ENCODE results near the gene ETNK2. TPM values are rescaled to one million over a fixed set of nuclear protein-coding genes. Genes with fewer than 3 reads are reported as not detected.

ETNK2 gene, protein sequence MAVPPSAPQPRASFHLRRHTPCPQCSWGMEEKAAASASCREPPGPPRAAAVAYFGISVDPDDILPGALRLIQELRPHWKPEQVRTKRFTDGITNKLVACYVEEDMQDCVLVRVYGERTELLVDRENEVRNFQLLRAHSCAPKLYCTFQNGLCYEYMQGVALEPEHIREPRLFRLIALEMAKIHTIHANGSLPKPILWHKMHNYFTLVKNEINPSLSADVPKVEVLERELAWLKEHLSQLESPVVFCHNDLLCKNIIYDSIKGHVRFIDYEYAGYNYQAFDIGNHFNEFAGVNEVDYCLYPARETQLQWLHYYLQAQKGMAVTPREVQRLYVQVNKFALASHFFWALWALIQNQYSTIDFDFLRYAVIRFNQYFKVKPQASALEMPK
- under 1 TPM; 0.77 to 0.93 TPM for total RNA-seq

- Mint-ChIP-seq H3K9me3 (no peaks in the 10 kb centered on the region), H3K4me3 (peak within 1 kb of the TSS; percentile 66), H3K27me3 (ENCODE audit: low read depth) (no peaks in the 10 kb centered on the region), H3K4me1 (ENCODE audit: low read depth) (no peaks in the 10 kb centered on the region), H3K27ac (no peak within 1 kb of the TSS), H3K36me3 (ENCODE audit: low read depth) (no peaks in the 10 kb centered on the region)
- peak; percentile 32 for DNase-seq
- intact Hi-C loops (cut with micrococcal nuclease) = no loop called here
- CTCF ChIA-PET = interaction anchor here (0.9 to 1.8 kb wide), 5 partner anchors 11 to 247 kb away, joined by 3 to 7 read pairs (median 3); no protein-coding TSS in a partner anchor
Observed at GRCh38 chr1:204151552-204152309, at the start of gene ETNK2. Gene ETNK2 (minus strand): TSS chr1:204152044. CDS start chr1:204151852, 192 bp downstream.

GRCh38 chr1:204201348-204202040 is 49.6 kb upstream of the ETNK2 start:
- CTCF ChIA-PET = interaction anchor here (0.8 kb wide), 1 partner anchor 26 kb away, joined by 3 read pairs; no protein-coding TSS in a partner anchor
- H3K4me1 Mint-ChIP-seq (ENCODE audit: low read depth) = peaks cover 11% of the 10 kb centered on the region

GRCh38 chr1:204199579-204199978 is 47.7 kb upstream of the ETNK2 start:
- Mint-ChIP-seq H3K4me1 (ENCODE audit: low read depth) (peaks cover 1% of the 10 kb centered on the region), H3K4me3 (no peak overlapping the region), H3K27ac (no peak overlapping the region), H3K9me3 (no peaks in the 10 kb centered on the region), H3K36me3 (ENCODE audit: low read depth) (no peaks in the 10 kb centered on the region), H3K27me3 (ENCODE audit: low read depth) (peaks cover 6% of the 10 kb centered on the region)
- intact Hi-C loops (cut with micrococcal nuclease) = no loop called here
- CTCF ChIA-PET = no interaction called here
- DNase-seq = no peak

More at GRCh38 chr1:204201348-204202040, 49.6 kb upstream of the ETNK2 start:
- no peak for DNase-seq
- H3K27me3 Mint-ChIP-seq (ENCODE audit: low read depth) = peaks cover 12% of the 10 kb centered on the region
- no peak overlapping the region for H3K4me3 Mint-ChIP-seq
- no peaks in the 10 kb centered on the region for H3K9me3 Mint-ChIP-seq
- H3K36me3 Mint-ChIP-seq (ENCODE audit: low read depth) = no peaks in the 10 kb centered on the region
- no peak overlapping the region for H3K27ac Mint-ChIP-seq
- intact Hi-C loops (cut with micrococcal nuclease) = no loop called here

DNA sequence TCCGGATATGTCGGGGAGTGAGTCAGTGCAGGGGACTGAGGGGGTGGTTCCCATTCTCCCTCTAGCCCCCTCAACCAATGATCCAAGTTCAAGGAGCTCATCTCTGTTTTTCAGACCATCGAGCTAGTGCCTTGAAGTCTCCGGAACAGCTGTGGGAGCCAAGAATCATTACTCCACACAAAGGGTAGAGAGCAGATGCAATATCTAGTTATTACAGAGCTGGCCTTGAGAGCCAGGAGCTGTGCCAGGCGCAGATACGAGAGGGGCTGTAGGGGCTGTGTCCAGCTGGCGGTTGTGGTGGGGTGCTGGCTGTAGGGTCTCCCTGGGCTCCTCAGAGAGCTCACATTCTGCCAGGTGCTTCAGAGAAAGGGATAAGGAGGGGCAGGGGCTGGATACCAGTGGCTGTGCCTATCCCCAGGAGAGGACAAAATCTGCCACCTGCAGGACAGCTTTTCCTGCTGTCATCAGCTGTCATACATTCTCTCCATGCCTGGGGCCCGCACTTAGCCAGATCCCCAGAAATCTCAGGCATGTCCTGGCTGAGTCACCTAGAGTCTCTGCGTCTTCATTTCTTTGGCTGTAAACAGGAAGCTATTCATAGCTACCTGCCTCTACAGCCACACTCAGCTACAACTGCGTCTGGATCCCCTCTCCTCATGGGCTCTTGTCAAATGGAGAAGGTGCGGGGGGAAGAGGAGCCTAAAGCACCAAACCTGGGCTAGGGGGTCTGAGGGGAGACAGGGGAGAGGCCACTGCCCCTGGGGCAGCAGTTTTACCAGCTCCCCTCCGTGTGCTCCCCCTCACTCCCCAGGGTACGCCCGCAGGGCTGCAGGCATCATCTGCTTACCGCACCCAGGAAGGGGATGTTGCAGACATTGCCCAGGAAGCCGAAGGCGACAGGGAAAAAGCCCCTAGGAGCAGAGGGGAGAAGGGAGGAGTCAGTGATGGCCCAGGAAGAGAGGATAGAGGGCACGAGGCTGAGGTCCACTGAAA is 46.8 kb upstream of the ETNK2 start:
- peaks cover 6% of the 10 kb centered on the region for H3K27me3 Mint-ChIP-seq (ENCODE audit: low read depth)
- peak; percentile 19 for DNase-seq
- no peak overlapping the region for H3K27ac Mint-ChIP-seq
- CTCF ChIA-PET = interaction anchor here (1.0 to 1.5 kb wide), 3 partner anchors 8 to 36 kb away, joined by 3 to 13 read pairs (median 4); no protein-coding TSS in a partner anchor
- no peak overlapping the region for H3K4me3 Mint-ChIP-seq
- no peaks in the 10 kb centered on the region for H3K36me3 Mint-ChIP-seq (ENCODE audit: low read depth)
- no peaks in the 10 kb centered on the region for H3K9me3 Mint-ChIP-seq
- peaks cover 3% of the 10 kb centered on the region for H3K4me1 Mint-ChIP-seq (ENCODE audit: low read depth)
- intact Hi-C loops (cut with micrococcal nuclease) = no loop called here

- Mint-ChIP-seq H3K4me3 (no peak overlapping the region), H3K9me3 (no peaks in the 10 kb centered on the region), H3K27ac (no peak overlapping the region), H3K27me3 (ENCODE audit: low read depth) (peaks cover 10% of the 10 kb centered on the region), H3K36me3 (ENCODE audit: low read depth) (no peaks in the 10 kb centered on the region), H3K4me1 (ENCODE audit: low read depth) (peaks cover 3% of the 10 kb centered on the region)
- CTCF ChIA-PET = no interaction called here
- intact Hi-C loops (cut with micrococcal nuclease) = no loop called here
- no peak for DNase-seq
Observed at GRCh38 chr1:204197068-204197467, 45.2 kb upstream of the ETNK2 start.

DNA sequence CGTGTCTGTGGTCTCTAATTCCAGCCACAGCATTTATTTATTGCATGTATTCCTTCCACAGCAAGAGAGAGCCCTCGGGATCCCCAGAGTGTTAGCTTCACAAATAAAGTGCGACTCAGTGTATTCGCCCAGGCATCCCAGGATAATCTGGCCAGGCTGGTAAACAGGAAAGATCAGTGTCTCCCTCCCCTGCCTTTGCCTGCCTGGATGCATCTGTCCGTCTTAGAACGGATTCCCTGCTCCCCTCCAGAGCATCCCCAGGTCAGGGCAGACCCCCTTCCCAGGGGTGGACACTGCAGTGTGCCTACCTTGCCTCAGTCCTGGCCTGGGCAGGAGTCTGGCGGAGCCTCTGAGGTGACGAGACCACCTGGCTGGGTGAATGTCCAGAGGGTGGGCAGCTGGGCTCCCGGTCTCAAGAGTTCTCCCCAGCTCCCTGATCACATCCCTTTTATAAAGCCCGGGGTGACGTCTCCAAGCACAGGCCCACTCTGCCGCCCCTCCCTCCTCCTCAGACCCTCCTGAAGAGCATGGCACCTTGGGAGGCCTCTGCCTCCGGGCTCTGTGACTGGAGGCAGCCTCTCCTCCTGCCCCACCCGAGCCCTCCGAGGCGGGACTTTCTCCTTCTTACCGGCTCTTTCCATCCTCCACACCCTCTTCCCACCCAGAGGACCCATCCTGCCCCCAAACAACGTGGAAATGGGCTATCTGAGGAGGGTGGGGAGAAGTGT is 44.4 kb upstream of the ETNK2 start, which contains the start of gene KISS1:
Gene KISS1, minus strand, starts transcription at position 424 of the 728 bp plus-strand sequence. CDS start 3,615 bp downstream, outside the sequence.
- intact Hi-C loops (cut with micrococcal nuclease) = no loop called here
- CTCF ChIA-PET = interaction anchor here (0.6 kb wide), 1 partner anchor 167 kb away, joined by 3 read pairs; no protein-coding TSS in a partner anchor
- Mint-ChIP-seq H3K27me3 (ENCODE audit: low read depth) (peaks cover 13% of the 10 kb centered on the region), H3K4me1 (ENCODE audit: low read depth) (peaks cover 3% of the 10 kb centered on the region), H3K36me3 (ENCODE audit: low read depth) (no peaks in the 10 kb centered on the region), H3K9me3 (no peaks in the 10 kb centered on the region), H3K27ac (no peak within 1 kb of the TSS), H3K4me3 (no peak within 1 kb of the TSS)
- no peak for DNase-seq

- Mint-ChIP-seq H3K27ac (no peak overlapping the region), H3K4me3 (no peak overlapping the region), H3K27me3 (ENCODE audit: low read depth) (peaks cover 20% of the 10 kb centered on the region), H3K36me3 (ENCODE audit: low read depth) (no peaks in the 10 kb centered on the region), H3K9me3 (no peaks in the 10 kb centered on the region), H3K4me1 (ENCODE audit: low read depth) (peaks cover 9% of the 10 kb centered on the region)
- no peak for DNase-seq
- CTCF ChIA-PET = interaction anchor here (1.0 to 1.1 kb wide), 2 partner anchors 12 to 66 kb away, joined by 3 to 5 read pairs; no protein-coding TSS in a partner anchor
- intact Hi-C loops (cut with micrococcal nuclease) = no loop called here
Observed at GRCh38 chr1:204194771-204195170, 42.9 kb upstream of the ETNK2 start.

- H3K4me1 Mint-ChIP-seq (ENCODE audit: low read depth) = peaks cover 16% of the 10 kb centered on the region
- peaks cover 25% of the 10 kb centered on the region for H3K27me3 Mint-ChIP-seq (ENCODE audit: low read depth)
- H3K36me3 Mint-ChIP-seq (ENCODE audit: low read depth) = no peaks in the 10 kb centered on the region
- no peaks in the 10 kb centered on the region for H3K9me3 Mint-ChIP-seq
- no peak for DNase-seq
- intact Hi-C loops (cut with micrococcal nuclease) = no loop called here
- no peak overlapping the region for H3K4me3 Mint-ChIP-seq
- no peak overlapping the region for H3K27ac Mint-ChIP-seq
- CTCF ChIA-PET = interaction anchor here (1.0 to 6.0 kb wide), 3 partner anchors 13 to 65 kb away, joined by 3 to 38 read pairs (median 5); no protein-coding TSS in a partner anchor
Observed at GRCh38 chr1:204194080-204194479, 42.2 kb upstream of the ETNK2 start.

- H3K4me1 Mint-ChIP-seq (ENCODE audit: low read depth) = peaks cover 22% of the 10 kb centered on the region
- intact Hi-C loops (cut with micrococcal nuclease) = no loop called here
- no peaks in the 10 kb centered on the region for H3K9me3 Mint-ChIP-seq
- CTCF ChIA-PET = interaction anchor here (1.0 to 6.0 kb wide), 3 partner anchors 14 to 614 kb away, joined by 3 to 38 read pairs (median 14); no protein-coding TSS in a partner anchor
- no peak for DNase-seq
- no peaks in the 10 kb centered on the region for H3K36me3 Mint-ChIP-seq (ENCODE audit: low read depth)
- peaks cover 28% of the 10 kb centered on the region for H3K27me3 Mint-ChIP-seq (ENCODE audit: low read depth)
- no peak overlapping the region for H3K4me3 Mint-ChIP-seq
- H3K27ac Mint-ChIP-seq = no peak overlapping the region
Observed at GRCh38 chr1:204192589-204193352, 40.9 kb upstream of the ETNK2 start.

DNA sequence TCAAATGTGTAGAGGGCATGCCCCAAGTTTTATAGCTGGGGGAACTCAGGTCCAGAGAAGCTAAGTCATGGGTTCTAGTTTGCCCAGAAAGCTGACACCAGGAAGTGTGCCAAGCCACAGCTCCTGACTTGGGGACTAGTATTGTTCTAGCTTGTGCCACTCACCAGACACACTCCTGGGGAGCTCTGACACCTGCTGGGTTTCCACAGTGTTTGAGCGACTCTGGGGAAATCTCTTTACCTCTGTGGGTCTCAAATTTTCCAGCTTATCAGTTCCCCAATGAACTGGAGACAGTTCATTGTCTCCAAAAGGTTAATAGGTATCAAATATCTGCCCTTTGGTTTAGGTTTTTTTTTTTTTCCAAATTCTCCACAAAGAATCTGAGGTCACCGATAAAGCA is 40.2 kb upstream of the ETNK2 start:
- intact Hi-C loops (cut with micrococcal nuclease) = no loop called here
- Mint-ChIP-seq H3K4me3 (no peak overlapping the region), H3K9me3 (no peaks in the 10 kb centered on the region), H3K36me3 (ENCODE audit: low read depth) (no peaks in the 10 kb centered on the region), H3K27ac (no peak overlapping the region), H3K4me1 (ENCODE audit: low read depth) (peaks cover 22% of the 10 kb centered on the region), H3K27me3 (ENCODE audit: low read depth) (peaks cover 34% of the 10 kb centered on the region)
- no peak for DNase-seq
- CTCF ChIA-PET = interaction anchor here (0.7 to 6.0 kb wide), 4 partner anchors 15 to 615 kb away, joined by 3 to 38 read pairs (median 8); no protein-coding TSS in a partner anchor
